K562 (cell line): Measurements from ENCODE around the gene GYS1. TPM values are rescaled to one million over a fixed set of nuclear protein-coding genes. Genes with fewer than 3 reads are reported as not detected.

Experiments used
- ATAC-seq: fragments of 200-7000 bp; cut with Tn5 transposase; 3 replicates; pipeline ENCODE4 v1.9.1; 2020; ENCODE audit warnings: moderate library complexity
- BruUV-seq: library from RNA; stranded (reverse); fragments of 400-500 nt; replicated peaks from 2 replicates; lab custom pipeline; 2021; lab: Mats Ljungman, UMichigan
- CTCF ChIA-PET: fragments of 300-600 bp; formaldehyde crosslinking; extraction: SDS; loops from one replicate; lab custom pipeline; 2021; ENCODE audit warnings: low intra/inter-chr PET ratio; lab: Yijun Ruan, JAX
- POLR2A ChIA-PET: fragments of 300-600, 350-650 bp; sonication (Branson Sonifier 250); formaldehyde crosslinking; extraction: SDS; loops from one replicate; lab custom pipeline; 2021; ENCODE audit warnings: antibody characterized with exemption, inconsistent platforms; lab: Yijun Ruan, JAX
- DNase-seq, 4 experiments: peaks; one replicate each; pipeline versions ENCODE4 v3.0.0 to v3.0.0-alpha.2; 2011 to 2018; ENCODE audit warnings: low spot score in 3 of 4, mixed read lengths in 3 of 4; ENCODE audit errors: extremely low read depth in 1 of 4
- FAIRE-seq: peaks from 2 replicates; lab custom pipeline; 2011; peaks lifted over from hg19 to GRCh38; lab: Jason Lieb, UNC
- H2AFZ ChIP-seq: 2 replicates; pipeline ENCODE4 v1.6.0; 2011; ENCODE audit warnings: low read depth, low read length, control low read depth, inconsistent platforms
- H3K27ac ChIP-seq: fragments of 200-600 bp; 3 replicates; pipeline ENCODE4 v1.8.0; 2011; ENCODE audit warnings: low read depth, mild to moderate bottlenecking, control low read depth, inconsistent platforms, low read length, moderate library complexity, mixed read lengths; ENCODE audit errors: extremely low read depth
- H3K27me3 ChIP-seq, 2 experiments: fragments of 300-600 bp in 1 of 2; 2 replicates in 1 of 2; 3 replicates in 1 of 2; pipeline versions ENCODE4 v1.6.0 to v1.8.0; 2011; ENCODE audit warnings: inconsistent platforms in 2 of 2, low read length in 2 of 2, mild to moderate bottlenecking in 1 of 2, mixed read lengths in 1 of 2, moderate library complexity in 1 of 2; ENCODE audit not compliant: control insufficient read depth in 2 of 2, insufficient read depth in 2 of 2
- H3K36me3 ChIP-seq: fragments of 300-600 bp; 3 replicates; pipeline ENCODE4 v1.8.0; 2011; ENCODE audit warnings: mild to moderate bottlenecking, low read length, inconsistent platforms; ENCODE audit not compliant: control insufficient read depth, insufficient read depth
- H3K4me1 ChIP-seq, 2 experiments: fragments of 200-600 bp in 1 of 2; replicated peaks in 1 of 2; 2 replicates in 1 of 2; 3 replicates in 1 of 2; pipeline versions ENCODE4 v1.5.1 to v1.8.0; 2011; ENCODE audit warnings: inconsistent platforms in 2 of 2, low read length in 2 of 2, mild to moderate bottlenecking in 1 of 2, mixed read lengths in 1 of 2, moderate library complexity in 1 of 2; ENCODE audit not compliant: control insufficient read depth in 2 of 2, insufficient read depth in 2 of 2
- H3K4me2 ChIP-seq: 2 replicates; pipeline ENCODE4 v1.6.1; 2011; ENCODE audit warnings: low read length, control low read depth, inconsistent platforms, mixed read lengths; ENCODE audit not compliant: insufficient read depth
- H3K4me3 ChIP-seq: fragments of 200-600 bp; sonication (generic), shearing (Covaris generic); 2 replicates; pipeline ENCODE4 v1.5.1; 2016; ENCODE audit warnings: control low read depth, inconsistent platforms
- H3K79me2 ChIP-seq: fragments of 200-600 bp; 3 replicates; pipeline ENCODE4 v1.8.0; 2011; ENCODE audit warnings: low read length, inconsistent platforms; ENCODE audit not compliant: control insufficient read depth, insufficient read depth
- H3K9ac ChIP-seq, 2 experiments: 2 replicates each; pipeline versions ENCODE4 v1.6.0 to v1.6.1; 2011; ENCODE audit warnings: low read depth in 2 of 2, low read length in 2 of 2, control low read depth in 1 of 2, inconsistent platforms in 1 of 2, mild to moderate bottlenecking in 1 of 2, mixed read lengths in 1 of 2; ENCODE audit not compliant: insufficient read depth in 1 of 2
- H3K9me1 ChIP-seq: one replicate; pipeline ENCODE4 v1.6.0; 2011; ENCODE audit warnings: inconsistent platforms, mild to moderate bottlenecking, low read length, moderate library complexity; ENCODE audit not compliant: control insufficient read depth, insufficient read depth
- H3K9me3 ChIP-seq: replicated peaks from 2 replicates; pipeline ENCODE4 v1.5.1; 2011; ENCODE audit warnings: low read depth, low read length, inconsistent platforms; ENCODE audit not compliant: control insufficient read depth, insufficient read depth
- H4K20me1 ChIP-seq: replicated peaks from 2 replicates; pipeline ENCODE4 v1.6.1; 2011; ENCODE audit warnings: low read length, inconsistent platforms, mixed read lengths; ENCODE audit not compliant: control insufficient read depth, insufficient read depth
- CSDE1 ChIP-seq, 2 experiments: fragments of 450-650 bp; IDR thresholded peaks; 2 replicates each; pipeline ENCODE4 v1.6.1; 2016; ENCODE audit warnings: mild to moderate bottlenecking in 1 of 2
- POLR2A ChIP-seq: fragments of 450-650 bp; conservative IDR thresholded peaks from 2 replicates; pipeline ENCODE4 v1.6.1; 2016
- RBM25 ChIP-seq: fragments of 200-400 bp; formaldehyde crosslinking; IDR thresholded peaks from 2 replicates; pipeline ENCODE4 v1.6.1; 2018; ENCODE audit warnings: low read length, low read depth, moderate library complexity; ENCODE audit not compliant: severe bottlenecking
- ZNF121 ChIP-seq: sonication (generic); formaldehyde crosslinking; conservative IDR thresholded peaks from 2 replicates; pipeline ENCODE4 v1.8.0; 2022; ENCODE audit warnings: missing genetic modification reagents
- WGBS: fragments of 100-300 bp; shearing (Covaris generic); methylation state at CpG from one replicate; pipeline ENCODE4 v1.1.6; 2016; ENCODE audit warnings: low coverage, mixed read lengths; ENCODE audit not compliant: insufficient coverage; ENCODE audit errors: missing lambda C conversion rate; 5-methylcytosine and 5-hydroxymethylcytosine counted together
- in situ Hi-C: fragments of 300-500 bp; cut with MboI; formaldehyde crosslinking; loops from 4 replicates; pipeline ENCODE4 v1.15.0; 2018; ENCODE audit warnings: inconsistent platforms, mixed read lengths
- intact Hi-C: fragments of 100-400 bp; cut with micrococcal nuclease; formaldehyde crosslinking; loops from 2 replicates; pipeline ENCODE4 v1.14.2; 2022
- polyA plus RNA-seq, 8 experiments: library from polyadenylated mRNA; depleted of rRNA in 4 of 8; stranded (reverse) in 5 of 8; unstranded in 3 of 8; fragments of >200 nt; fragmentation: Nextera tagmentation in 2 of 8; fragmentation: Illumina TruSeq in 1 of 8; extraction: Ambion mirVana in 2 of 8; extraction: Trizol in 1 of 8; gene quantifications; 2 replicates each; pipeline versions ENCODE4 v1.2.1 to v1.2.3, GENCODE V29; 2011 to 2014; ENCODE audit warnings: inconsistent platforms in 1 of 8, missing spikeins in 1 of 8
- total RNA-seq, 7 experiments: library from RNA; depleted of rRNA in 6 of 7; stranded (reverse); fragments of >200 nt in 6 of 7; fragmentation: Illumina TruSeq in 2 of 7; extraction: Trizol in 2 of 7; gene quantifications; 2 replicates each; pipeline versions ENCODE4 v1.2.1 to v1.2.3, GENCODE V29; 2011 to 2021; ENCODE audit warnings: low replicate concordance in 1 of 7
- TF ChIP-seq, protein P1 (sequence below): fragments of 250-450 bp; sonication (Bioruptor Pico); IDR thresholded peaks from 2 replicates; pipeline ENCODE4 v1.5.1; 2021; ENCODE audit warnings: mild to moderate bottlenecking

Gene GYS1
- total and polyA plus RNA-seq, 9 of the 15 experiments (the other 6 are each of a cell fraction or from before 2014, with no cell fraction given): 1.9 to 31.1 (median 15.2) TPM

DNA sequence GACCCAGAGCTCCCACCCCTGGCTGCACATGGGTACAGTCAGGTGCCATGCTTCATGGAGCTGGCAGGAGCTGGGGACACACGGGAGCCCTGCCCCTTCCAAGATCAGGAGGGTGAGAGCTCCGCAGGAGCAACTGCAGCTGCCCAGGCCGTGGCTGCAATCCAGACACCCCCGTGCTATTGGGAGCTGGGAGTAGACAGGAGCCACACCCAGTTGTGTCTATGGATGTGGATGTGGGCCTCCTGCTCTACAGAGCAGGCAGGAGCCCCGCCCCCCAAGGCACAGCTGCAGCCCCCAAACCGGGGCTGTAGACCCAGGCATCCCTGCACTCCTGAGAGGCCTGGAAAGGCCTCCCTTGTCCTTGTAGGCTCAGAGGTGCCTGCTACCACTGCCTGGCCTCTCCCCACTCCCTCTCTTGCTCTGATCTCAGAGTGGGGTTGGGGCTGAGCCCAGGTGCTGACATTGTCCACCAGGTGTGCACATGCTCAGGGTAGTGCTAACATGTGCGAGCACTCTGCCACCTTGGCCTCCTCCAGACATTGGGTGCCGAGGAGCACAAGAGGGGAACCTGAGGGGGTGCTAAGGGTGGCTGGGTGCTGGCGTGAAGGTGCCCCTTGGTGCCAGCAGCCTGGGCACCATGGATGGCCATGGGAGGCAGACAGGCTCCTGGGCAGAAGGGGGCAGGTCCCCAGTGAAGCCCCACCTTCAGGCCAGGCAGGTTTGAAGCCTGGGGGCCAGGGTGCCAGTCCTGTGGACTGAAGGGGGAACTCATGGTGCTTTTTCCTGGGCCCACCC, 46.4 kb downstream of the GYS1 start (continued):
- TF ChIP-seq, protein P1, sequence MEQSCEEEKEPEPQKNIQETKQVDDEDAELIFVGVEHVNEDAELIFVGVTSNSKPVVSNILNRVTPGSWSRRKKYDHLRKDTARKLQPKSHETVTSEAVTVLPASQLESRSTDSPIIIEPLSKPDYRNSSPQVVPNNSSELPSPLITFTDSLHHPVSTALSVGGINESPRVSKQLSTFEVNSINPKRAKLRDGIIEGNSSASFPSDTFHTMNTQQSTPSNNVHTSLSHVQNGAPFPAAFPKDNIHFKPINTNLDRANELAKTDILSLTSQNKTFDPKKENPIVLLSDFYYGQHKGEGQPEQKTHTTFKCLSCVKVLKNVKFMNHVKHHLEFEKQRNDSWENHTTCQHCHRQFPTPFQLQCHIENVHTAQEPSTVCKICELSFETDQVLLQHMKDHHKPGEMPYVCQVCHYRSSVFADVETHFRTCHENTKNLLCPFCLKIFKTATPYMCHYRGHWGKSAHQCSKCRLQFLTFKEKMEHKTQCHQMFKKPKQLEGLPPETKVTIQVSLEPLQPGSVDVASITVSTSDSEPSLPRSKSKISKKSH (CRISPR knock-in tag): no peak
- TF ChIP-seq POLR2A: no peak

DNA sequence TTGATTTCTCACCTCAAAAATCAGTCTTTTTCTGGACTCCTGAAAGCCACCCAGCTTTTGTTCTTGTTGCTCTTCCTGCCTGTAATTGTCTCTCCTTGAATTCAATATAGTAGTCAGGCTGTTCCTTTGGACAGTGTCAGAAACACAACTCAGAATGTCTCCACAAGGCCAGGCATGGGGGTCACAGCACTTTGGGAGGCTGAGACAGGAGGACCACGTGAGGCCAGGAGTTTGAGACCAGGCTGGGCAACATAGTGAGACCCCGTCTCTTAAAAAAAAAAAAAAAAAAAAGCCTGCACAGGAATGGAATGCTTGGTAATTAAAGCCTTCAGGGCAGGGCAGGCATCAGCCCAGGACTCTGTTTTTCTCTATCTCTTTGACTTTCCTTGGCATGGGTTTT, 47.3 kb downstream of the GYS1 start:
- Histone ChIP-seq H3K4me2 (no peak overlapping the region), H3K9me1 (no peaks in the 10 kb centered on the region), H3K27ac (no peak overlapping the region), H3K27me3 (no peaks in the 10 kb centered on the region), H3K79me2 (no peaks in the 10 kb centered on the region), H2AFZ (no peak overlapping the region), H3K36me3 (no peaks in the 10 kb centered on the region; the same call in 2 of the 3 replicates), H3K4me3 (no peak overlapping the region), H3K4me1 (peaks cover 14 to 23% of the 10 kb centered on the region in 2 experiments; a peak in 4 of 5 replicates), H3K9ac (no peak overlapping the region), H4K20me1 (no peaks in the 10 kb centered on the region)
- 43% methylated on average over 2 of the region's 2 CpGs for WGBS
- no TSS peak for BruUV-seq
- intact Hi-C loops: no loop called here
- ATAC-seq (no peak), DNase-seq (no peak), FAIRE-seq (no peak)
- POLR2A ChIA-PET: interaction anchor here (0.6 to 2.8 kb wide), 3 partner anchors 8 to 22 kb away, joined by 4 to 8 read pairs (median 7); partner anchors contain the start of gene BAX
- CTCF ChIA-PET: no interaction called here
- in situ Hi-C loops: no loop called here
- TF ChIP-seq ZNF121: peak; percentile 88
- TF ChIP-seq CSDE1 (IDR thresholded peaks at IDR 0.05): no peak
- TF ChIP-seq RBM25: peak; percentile 19
- TF ChIP-seq, all 486 proteins: peak for 2
- H3K9me3 ChIP-seq: peaks cover 11% of the 10 kb centered on the region
